K562 (cell line): Measurements from ENCODE around the gene DNASE2. TPM values are rescaled to one million over a fixed set of nuclear protein-coding genes. Genes with fewer than 3 reads are reported as not detected.

Source experiments
- ATAC-seq: fragments of 200-7000 bp; cut with Tn5 transposase; 3 replicates; pipeline ENCODE4 v1.9.1; 2020; ENCODE audit warnings: moderate library complexity
- BruUV-seq: library from RNA; stranded (reverse); fragments of 400-500 nt; replicated peaks from 2 replicates; lab custom pipeline; 2021; lab: Mats Ljungman, UMichigan
- CTCF ChIA-PET: fragments of 300-600 bp; formaldehyde crosslinking; extraction: SDS; loops from one replicate; lab custom pipeline; 2021; ENCODE audit warnings: low intra/inter-chr PET ratio; lab: Yijun Ruan, JAX
- POLR2A ChIA-PET: fragments of 300-600, 350-650 bp; sonication (Branson Sonifier 250); formaldehyde crosslinking; extraction: SDS; loops from one replicate; lab custom pipeline; 2021; ENCODE audit warnings: antibody characterized with exemption, inconsistent platforms; lab: Yijun Ruan, JAX
- DNase-seq, 4 experiments: peaks; one replicate each; pipeline versions ENCODE4 v3.0.0 to v3.0.0-alpha.2; 2011 to 2018; ENCODE audit warnings: low spot score in 3 of 4, mixed read lengths in 3 of 4; ENCODE audit errors: extremely low read depth in 1 of 4
- FAIRE-seq: peaks from 2 replicates; lab custom pipeline; 2011; peaks lifted over from hg19 to GRCh38; lab: Jason Lieb, UNC
- H2AFZ ChIP-seq: 2 replicates; pipeline ENCODE4 v1.6.0; 2011; ENCODE audit warnings: low read depth, low read length, control low read depth, inconsistent platforms
- H3K27ac ChIP-seq: fragments of 200-600 bp; 3 replicates; pipeline ENCODE4 v1.8.0; 2011; ENCODE audit warnings: low read depth, mild to moderate bottlenecking, control low read depth, inconsistent platforms, low read length, moderate library complexity, mixed read lengths; ENCODE audit errors: extremely low read depth
- H3K27me3 ChIP-seq, 2 experiments: fragments of 300-600 bp in 1 of 2; 2 replicates in 1 of 2; 3 replicates in 1 of 2; pipeline versions ENCODE4 v1.6.0 to v1.8.0; 2011; ENCODE audit warnings: inconsistent platforms in 2 of 2, low read length in 2 of 2, mild to moderate bottlenecking in 1 of 2, mixed read lengths in 1 of 2, moderate library complexity in 1 of 2; ENCODE audit not compliant: control insufficient read depth in 2 of 2, insufficient read depth in 2 of 2
- H3K36me3 ChIP-seq: fragments of 300-600 bp; 3 replicates; pipeline ENCODE4 v1.8.0; 2011; ENCODE audit warnings: mild to moderate bottlenecking, low read length, inconsistent platforms; ENCODE audit not compliant: control insufficient read depth, insufficient read depth
- H3K4me1 ChIP-seq, 2 experiments: fragments of 200-600 bp in 1 of 2; replicated peaks in 1 of 2; 2 replicates in 1 of 2; 3 replicates in 1 of 2; pipeline versions ENCODE4 v1.5.1 to v1.8.0; 2011; ENCODE audit warnings: inconsistent platforms in 2 of 2, low read length in 2 of 2, mild to moderate bottlenecking in 1 of 2, mixed read lengths in 1 of 2, moderate library complexity in 1 of 2; ENCODE audit not compliant: control insufficient read depth in 2 of 2, insufficient read depth in 2 of 2
- H3K4me2 ChIP-seq: 2 replicates; pipeline ENCODE4 v1.6.1; 2011; ENCODE audit warnings: low read length, control low read depth, inconsistent platforms, mixed read lengths; ENCODE audit not compliant: insufficient read depth
- H3K4me3 ChIP-seq: fragments of 200-600 bp; sonication (generic), shearing (Covaris generic); 2 replicates; pipeline ENCODE4 v1.5.1; 2016; ENCODE audit warnings: control low read depth, inconsistent platforms
- H3K79me2 ChIP-seq: fragments of 200-600 bp; 3 replicates; pipeline ENCODE4 v1.8.0; 2011; ENCODE audit warnings: low read length, inconsistent platforms; ENCODE audit not compliant: control insufficient read depth, insufficient read depth
- H3K9ac ChIP-seq, 2 experiments: 2 replicates each; pipeline versions ENCODE4 v1.6.0 to v1.6.1; 2011; ENCODE audit warnings: low read depth in 2 of 2, low read length in 2 of 2, control low read depth in 1 of 2, inconsistent platforms in 1 of 2, mild to moderate bottlenecking in 1 of 2, mixed read lengths in 1 of 2; ENCODE audit not compliant: insufficient read depth in 1 of 2
- H3K9me1 ChIP-seq: one replicate; pipeline ENCODE4 v1.6.0; 2011; ENCODE audit warnings: inconsistent platforms, mild to moderate bottlenecking, low read length, moderate library complexity; ENCODE audit not compliant: control insufficient read depth, insufficient read depth
- H3K9me3 ChIP-seq: replicated peaks from 2 replicates; pipeline ENCODE4 v1.5.1; 2011; ENCODE audit warnings: low read depth, low read length, inconsistent platforms; ENCODE audit not compliant: control insufficient read depth, insufficient read depth
- H4K20me1 ChIP-seq: replicated peaks from 2 replicates; pipeline ENCODE4 v1.6.1; 2011; ENCODE audit warnings: low read length, inconsistent platforms, mixed read lengths; ENCODE audit not compliant: control insufficient read depth, insufficient read depth
- CBFA2T3 ChIP-seq: fragments of 450-650 bp; IDR thresholded peaks from 2 replicates; pipeline ENCODE4 v1.6.1; 2017
- CBX1 ChIP-seq: sonication (generic); IDR thresholded peaks from 2 replicates; pipeline ENCODE4 v1.6.1; 2016; ENCODE audit warnings: antibody characterized with exemption, low read depth, mild to moderate bottlenecking
- CC2D1A ChIP-seq: fragments of 450-650 bp; IDR thresholded peaks from 2 replicates; pipeline ENCODE4 v1.6.1; 2017; ENCODE audit warnings: mild to moderate bottlenecking
- FUS ChIP-seq: fragments of 200-400 bp; formaldehyde crosslinking; optimal IDR thresholded peaks from 2 replicates; pipeline ENCODE3; 2017; ENCODE audit warnings: low read depth, low read length
- GABPB1 ChIP-seq: sonication (generic); formaldehyde crosslinking; IDR thresholded peaks from 2 replicates; pipeline ENCODE4 v1.8.0; 2022; ENCODE audit warnings: mild to moderate bottlenecking, missing genetic modification reagents
- GTF3C2 ChIP-seq: IDR thresholded peaks from 3 replicates; pipeline ENCODE4 v1.6.1; 2011; ENCODE audit warnings: borderline replicate concordance, mild to moderate bottlenecking, moderate library complexity; ENCODE audit not compliant: insufficient read length; ENCODE audit errors: extremely low read depth
- PHF20 ChIP-seq: fragments of 450-650 bp; IDR thresholded peaks from 2 replicates; pipeline ENCODE4 v1.6.1; 2018; ENCODE audit not compliant: partially characterized antibody
- SIRT6 ChIP-seq: IDR thresholded peaks from one replicate; pipeline ENCODE4 v1.6.1; 2012; ENCODE audit warnings: low read depth, mild to moderate bottlenecking, control low read depth, inconsistent platforms, low read length, moderate library complexity
- SMARCA5 ChIP-seq: fragments of 450-650 bp; IDR thresholded peaks from 2 replicates; pipeline ENCODE4 v1.6.1; 2016
- SOX6 ChIP-seq: fragments of 450-650 bp; IDR thresholded peaks from 2 replicates; pipeline ENCODE4 v1.6.1; 2014; ENCODE audit warnings: mild to moderate bottlenecking
- TCFL5 ChIP-seq: fragments of 250-450 bp; sonication (Bioruptor Pico); conservative IDR thresholded peaks from 2 replicates; pipeline ENCODE4 v1.6.1; 2021; ENCODE audit warnings: mild to moderate bottlenecking, moderate library complexity, matching md5 sums
- ZBTB8A ChIP-seq: fragments of 450-650 bp; IDR thresholded peaks from 2 replicates; pipeline ENCODE4 v1.6.1; 2018; ENCODE audit warnings: mild to moderate bottlenecking, moderate library complexity; ENCODE audit not compliant: partially characterized antibody
- WGBS: fragments of 100-300 bp; shearing (Covaris generic); methylation state at CpG from one replicate; pipeline ENCODE4 v1.1.6; 2016; ENCODE audit warnings: low coverage, mixed read lengths; ENCODE audit not compliant: insufficient coverage; ENCODE audit errors: missing lambda C conversion rate; 5-methylcytosine and 5-hydroxymethylcytosine counted together
- in situ Hi-C: fragments of 300-500 bp; cut with MboI; formaldehyde crosslinking; loops from 4 replicates; pipeline ENCODE4 v1.15.0; 2018; ENCODE audit warnings: inconsistent platforms, mixed read lengths
- intact Hi-C: fragments of 100-400 bp; cut with micrococcal nuclease; formaldehyde crosslinking; loops from 2 replicates; pipeline ENCODE4 v1.14.2; 2022
- polyA plus RNA-seq, 8 experiments: library from polyadenylated mRNA; depleted of rRNA in 4 of 8; stranded (reverse) in 5 of 8; unstranded in 3 of 8; fragments of >200 nt; fragmentation: Nextera tagmentation in 2 of 8; fragmentation: Illumina TruSeq in 1 of 8; extraction: Ambion mirVana in 2 of 8; extraction: Trizol in 1 of 8; gene quantifications; 2 replicates each; pipeline versions ENCODE4 v1.2.1 to v1.2.3, GENCODE V29; 2011 to 2014; ENCODE audit warnings: inconsistent platforms in 1 of 8, missing spikeins in 1 of 8
- total RNA-seq, 7 experiments: library from RNA; depleted of rRNA in 6 of 7; stranded (reverse); fragments of >200 nt in 6 of 7; fragmentation: Illumina TruSeq in 2 of 7; extraction: Trizol in 2 of 7; gene quantifications; 2 replicates each; pipeline versions ENCODE4 v1.2.1 to v1.2.3, GENCODE V29; 2011 to 2021; ENCODE audit warnings: low replicate concordance in 1 of 7
- TF ChIP-seq, protein P1 (sequence below): sonication (generic); formaldehyde crosslinking; IDR thresholded peaks from 2 replicates; pipeline ENCODE4 v1.4.0; 2020; ENCODE audit warnings: mild to moderate bottlenecking, missing genetic modification reagents
- TF ChIP-seq, protein P2 (sequence below): fragments of 250-450 bp; sonication (Bioruptor Pico); IDR thresholded peaks from 2 replicates; pipeline ENCODE4 v1.8.0; 2022; ENCODE audit warnings: inconsistent platforms, mild to moderate bottlenecking, moderate library complexity, borderline replicate concordance
- TF ChIP-seq, protein P3 (sequence below): fragments of 450-650 bp; formaldehyde crosslinking; IDR thresholded peaks from 2 replicates; pipeline ENCODE4 v1.4.0; 2022; ENCODE audit warnings: missing genetic modification characterization

The DNASE2 gene
- total and polyA plus RNA-seq, 9 of the 15 experiments (the other 6 are each of a cell fraction or from before 2014, with no cell fraction given): 4.4 to 27.0 (median 20.2) TPM

DNA sequence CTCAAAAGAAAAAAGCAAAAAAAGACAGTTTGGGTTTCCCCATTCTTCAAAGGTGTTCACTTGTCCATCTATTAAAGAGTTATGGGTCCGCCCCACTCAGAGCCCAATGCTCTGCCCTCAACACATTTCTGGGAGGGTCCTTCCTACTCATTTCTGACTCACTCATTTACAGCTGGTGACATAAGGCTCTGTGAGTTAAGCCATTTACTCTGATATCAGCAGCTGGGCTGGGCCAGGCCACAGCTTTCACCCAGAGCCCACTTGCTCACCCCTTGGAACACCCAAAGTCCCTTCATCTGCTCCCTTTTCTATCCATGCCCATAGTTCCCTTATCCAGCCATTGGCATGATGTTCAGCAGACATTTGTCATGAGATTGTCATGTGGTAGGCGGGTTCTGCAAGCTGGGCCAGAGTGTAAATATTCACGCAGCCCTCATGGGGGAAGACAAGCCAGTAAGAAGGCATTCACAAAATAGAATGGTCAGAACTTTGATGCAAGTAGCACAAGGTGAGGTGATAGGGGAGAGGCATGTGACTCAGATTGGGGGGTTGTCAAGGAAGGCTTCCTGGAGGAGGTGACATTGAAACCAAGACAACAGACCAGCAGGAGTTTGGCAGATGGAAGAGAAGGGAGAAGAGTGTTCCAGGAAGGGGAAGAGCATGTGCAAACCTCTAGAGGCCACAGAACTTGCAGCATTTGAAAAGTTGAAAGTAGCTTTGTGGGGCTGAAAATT lies 37.1 kb downstream of the DNASE2 start:
- Histone ChIP-seq H3K4me2 (no peak overlapping the region), H3K27ac (no peak overlapping the region; the same call in 2 of the 3 replicates), H3K27me3 (no peaks in the 10 kb centered on the region; a peak in 1 of 5 replicates), H3K9me3 (no peaks in the 10 kb centered on the region), H3K4me1 (peaks cover 28 to 39% of the 10 kb centered on the region in 2 experiments), H3K9ac (peak overlapping the region in 1 of 2 experiments; percentile 40; a peak in 1 of 4 replicates), H2AFZ (no peak overlapping the region), H3K79me2 (peaks cover 15% of the 10 kb centered on the region), H4K20me1 (peaks cover 5% of the 10 kb centered on the region; the same call in 1 of the 2 replicates), H3K9me1 (peaks cover 7% of the 10 kb centered on the region), H3K4me3 (no peak overlapping the region), H3K36me3 (peaks cover 27% of the 10 kb centered on the region; the same call in 2 of the 3 replicates)
- no peak for ATAC-seq
- DNase-seq: no peak
- ChIA-PET CTCF (interaction anchor here (0.5 to 0.6 kb wide), 2 partner anchors 87 to 127 kb away, joined by 3 to 5 read pairs; no protein-coding TSS in a partner anchor), POLR2A (interaction anchor here (0.5 to 1.3 kb wide), 3 partner anchors 9 to 114 kb away, joined by 3 to 5 read pairs (median 4); no protein-coding TSS in a partner anchor)
- 66% methylated on average over 3 of the region's 3 CpGs for WGBS
- intact Hi-C loops: loop anchor here (5.0 kb wide), 1 partner anchor 67 kb away; the partner anchor contains the start of gene HOOK2
- no TSS peak for BruUV-seq
- in situ Hi-C loops: no loop called here
- FAIRE-seq: no peak
- TF ChIP-seq CC2D1A (no peak), TCFL5 (CRISPR knock-in tag) (no peak), PHF20 (peak; percentile 24), SOX6 (no peak), GABPB1 (CRISPR knock-in tag) (no peak), SMARCA5 (peak; percentile 89), ZBTB8A (no peak), FUS (no peak), GTF3C2 (no peak), SIRT6 (no peak), CBFA2T3 (peak; percentile 15; the same call in 1 of the 2 replicates), CBX1 (no peak)
- TF ChIP-seq, protein P1, sequence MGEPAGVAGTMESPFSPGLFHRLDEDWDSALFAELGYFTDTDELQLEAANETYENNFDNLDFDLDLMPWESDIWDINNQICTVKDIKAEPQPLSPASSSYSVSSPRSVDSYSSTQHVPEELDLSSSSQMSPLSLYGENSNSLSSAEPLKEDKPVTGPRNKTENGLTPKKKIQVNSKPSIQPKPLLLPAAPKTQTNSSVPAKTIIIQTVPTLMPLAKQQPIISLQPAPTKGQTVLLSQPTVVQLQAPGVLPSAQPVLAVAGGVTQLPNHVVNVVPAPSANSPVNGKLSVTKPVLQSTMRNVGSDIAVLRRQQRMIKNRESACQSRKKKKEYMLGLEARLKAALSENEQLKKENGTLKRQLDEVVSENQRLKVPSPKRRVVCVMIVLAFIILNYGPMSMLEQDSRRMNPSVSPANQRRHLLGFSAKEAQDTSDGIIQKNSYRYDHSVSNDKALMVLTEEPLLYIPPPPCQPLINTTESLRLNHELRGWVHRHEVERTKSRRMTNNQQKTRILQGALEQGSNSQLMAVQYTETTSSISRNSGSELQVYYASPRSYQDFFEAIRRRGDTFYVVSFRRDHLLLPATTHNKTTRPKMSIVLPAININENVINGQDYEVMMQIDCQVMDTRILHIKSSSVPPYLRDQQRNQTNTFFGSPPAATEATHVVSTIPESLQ (CRISPR knock-in tag): no peak
- TF ChIP-seq, protein P2, sequence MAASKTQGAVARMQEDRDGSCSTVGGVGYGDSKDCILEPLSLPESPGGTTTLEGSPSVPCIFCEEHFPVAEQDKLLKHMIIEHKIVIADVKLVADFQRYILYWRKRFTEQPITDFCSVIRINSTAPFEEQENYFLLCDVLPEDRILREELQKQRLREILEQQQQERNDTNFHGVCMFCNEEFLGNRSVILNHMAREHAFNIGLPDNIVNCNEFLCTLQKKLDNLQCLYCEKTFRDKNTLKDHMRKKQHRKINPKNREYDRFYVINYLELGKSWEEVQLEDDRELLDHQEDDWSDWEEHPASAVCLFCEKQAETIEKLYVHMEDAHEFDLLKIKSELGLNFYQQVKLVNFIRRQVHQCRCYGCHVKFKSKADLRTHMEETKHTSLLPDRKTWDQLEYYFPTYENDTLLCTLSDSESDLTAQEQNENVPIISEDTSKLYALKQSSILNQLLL (CRISPR knock-in tag): no peak
- TF ChIP-seq, protein P3, sequence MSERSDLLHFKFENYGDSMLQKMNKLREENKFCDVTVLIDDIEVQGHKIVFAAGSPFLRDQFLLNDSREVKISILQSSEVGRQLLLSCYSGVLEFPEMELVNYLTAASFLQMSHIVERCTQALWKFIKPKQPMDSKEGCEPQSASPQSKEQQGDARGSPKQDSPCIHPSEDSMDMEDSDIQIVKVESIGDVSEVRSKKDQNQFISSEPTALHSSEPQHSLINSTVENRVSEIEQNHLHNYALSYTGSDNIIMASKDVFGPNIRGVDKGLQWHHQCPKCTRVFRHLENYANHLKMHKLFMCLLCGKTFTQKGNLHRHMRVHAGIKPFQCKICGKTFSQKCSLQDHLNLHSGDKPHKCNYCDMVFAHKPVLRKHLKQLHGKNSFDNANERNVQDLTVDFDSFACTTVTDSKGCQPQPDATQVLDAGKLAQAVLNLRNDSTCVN: no peak
